GM12878 (cell line): ENCODE data around the gene SPDYE4. TPM values are rescaled to one million over a fixed set of nuclear protein-coding genes. Genes with fewer than 3 reads are reported as not detected.

Experiments used
- ATAC-seq: fragments of 200-7000 bp; cut with Tn5 transposase; 3 replicates; pipeline ENCODE4 v1.9.1; 2020; ENCODE audit warnings: mild to moderate bottlenecking, moderate library complexity
- BruUV-seq: library from RNA; stranded (reverse); fragments of 400-500 nt; replicated peaks from 2 replicates; lab custom pipeline; 2021; lab: Mats Ljungman, UMichigan
- CTCF ChIA-PET: fragments of 300-600 bp; sonication (Branson Sonifier 250); formaldehyde crosslinking; extraction: SDS; loops from one replicate; lab custom pipeline; 2021; ENCODE audit warnings: inconsistent platforms; lab: Yijun Ruan, JAX
- POLR2A ChIA-PET: fragments of 350-600 bp; formaldehyde crosslinking; extraction: SDS; loops from one replicate; lab custom pipeline; 2021; ENCODE audit warnings: inconsistent platforms; lab: Charles Lee
- RAD21 ChIA-PET: fragments of 300-600 bp; sonication (Branson Sonifier 250); formaldehyde crosslinking; loops from one replicate; lab custom pipeline; 2023; ENCODE audit warnings: antibody characterized with exemption; ENCODE audit not compliant: unreplicated experiment; lab: Charles Lee
- SMC1A ChIA-PET: fragments of 300-600 bp; sonication (Branson Sonifier 250); formaldehyde crosslinking; loops from one replicate; lab custom pipeline; 2023; ENCODE audit not compliant: unreplicated experiment, uncharacterized antibody; lab: Charles Lee
- DNase-seq: peaks from one replicate; pipeline ENCODE4 v3.0.0-alpha.2; 2011; ENCODE audit warnings: low read depth, low spot score
- FAIRE-seq: peaks from 3 replicates; lab custom pipeline; 2011; peaks lifted over from hg19 to GRCh38; lab: Jason Lieb, UNC
- H2AFZ ChIP-seq: 2 replicates; pipeline ENCODE4 v1.6.0; 2011; ENCODE audit warnings: low read depth, low read length, control low read depth; ENCODE audit not compliant: control insufficient read depth
- H3K27ac ChIP-seq: 2 replicates; pipeline ENCODE4 v1.5.1; 2011; ENCODE audit warnings: control low read depth; ENCODE audit not compliant: control insufficient read depth, insufficient read depth
- H3K27me3 ChIP-seq, 2 experiments: replicated peaks in 1 of 2; 2 replicates each; pipeline versions ENCODE4 v1.6.0 to v1.6.1; 2011; ENCODE audit warnings: low read length in 1 of 2; ENCODE audit not compliant: control insufficient read depth in 2 of 2, insufficient read depth in 2 of 2
- H3K36me3 ChIP-seq, 2 experiments: 2 replicates each; pipeline ENCODE4 v1.5.1; 2011; ENCODE audit warnings: low read length in 1 of 2; ENCODE audit not compliant: control insufficient read depth in 2 of 2, insufficient read depth in 2 of 2
- H3K4me1 ChIP-seq: 2 replicates; pipeline ENCODE4 v1.6.1; 2011; ENCODE audit warnings: mild to moderate bottlenecking, low read length, moderate library complexity, mixed read lengths; ENCODE audit not compliant: control insufficient read depth, insufficient read depth
- H3K4me2 ChIP-seq: 2 replicates; pipeline ENCODE4 v1.6.0; 2011; ENCODE audit warnings: control low read depth; ENCODE audit not compliant: control insufficient read depth, insufficient read depth
- H3K4me3 ChIP-seq: fragments of 200-600 bp; sonication (generic); 2 replicates; pipeline ENCODE4 v1.5.1; 2016
- H3K79me2 ChIP-seq: 2 replicates; pipeline ENCODE4 v1.6.0; 2011; ENCODE audit warnings: low read length; ENCODE audit not compliant: control insufficient read depth, insufficient read depth
- H3K9ac ChIP-seq: 2 replicates; pipeline ENCODE4 v1.8.0; 2011; ENCODE audit warnings: low read length, control low read depth, mixed read lengths; ENCODE audit not compliant: control insufficient read depth, insufficient read depth
- H3K9me3 ChIP-seq: replicated peaks from 3 replicates; pipeline ENCODE4 v1.5.1; 2011; ENCODE audit warnings: mild to moderate bottlenecking, low read length; ENCODE audit not compliant: control insufficient read depth, insufficient read depth
- H4K20me1 ChIP-seq: 2 replicates; pipeline ENCODE4 v1.6.0; 2011; ENCODE audit not compliant: control insufficient read depth, insufficient read depth
- CBFB ChIP-seq: IDR thresholded peaks from 2 replicates; pipeline ENCODE4 v1.6.1; 2016; ENCODE audit warnings: antibody characterized with exemption, low read depth
- CHD2 ChIP-seq: IDR thresholded peaks from 2 replicates; pipeline ENCODE4 v1.6.1; 2011; ENCODE audit warnings: low read depth, low read length, improper control_type of control experiment, borderline replicate concordance
- MEF2B ChIP-seq: fragments of 450-650 bp; IDR thresholded peaks from 2 replicates; pipeline ENCODE4 v1.6.1; 2018; ENCODE audit warnings: mild to moderate bottlenecking, moderate library complexity; ENCODE audit not compliant: partially characterized antibody, poor library complexity, severe bottlenecking
- NRF1 ChIP-seq: conservative IDR thresholded peaks from 2 replicates; pipeline ENCODE4 v1.6.1; 2011; ENCODE audit warnings: mild to moderate bottlenecking, low read depth, low read length, improper control_type of control experiment
- POLR2A ChIP-seq: IDR thresholded peaks from 2 replicates; pipeline ENCODE4 v1.6.1; 2011; ENCODE audit warnings: low read depth, mild to moderate bottlenecking, low read length
- RUNX3 ChIP-seq: IDR thresholded peaks from 2 replicates; pipeline ENCODE4 v1.6.1; 2012; ENCODE audit warnings: low read length, inconsistent platforms
- SMC3 ChIP-seq: IDR thresholded peaks from 2 replicates; pipeline ENCODE4 v1.6.1; 2011; ENCODE audit warnings: low read length, improper control_type of control experiment, borderline replicate concordance
- SUPT20H ChIP-seq: IDR thresholded peaks from 2 replicates; pipeline ENCODE4 v1.6.1; 2011; ENCODE audit warnings: low read depth, mild to moderate bottlenecking, low read length, moderate library complexity, borderline replicate concordance; ENCODE audit not compliant: control insufficient read depth
- TCF7 ChIP-seq: IDR thresholded peaks from 2 replicates; pipeline ENCODE4 v1.6.1; 2014; ENCODE audit warnings: antibody characterized with exemption, borderline replicate concordance
- in situ Hi-C: fragments of 300-500 bp; cut with MboI; formaldehyde crosslinking; loops from 9 replicates; pipeline ENCODE4 v1.14.3; 2018; ENCODE audit warnings: mixed read lengths
- intact Hi-C: fragments of 100-400 bp; cut with micrococcal nuclease; formaldehyde crosslinking; loops from one replicate; pipeline ENCODE4 v1.14.2; 2022; ENCODE audit not compliant: unreplicated experiment
- polyA plus RNA-seq, 11 experiments: library from polyadenylated mRNA; depleted of rRNA in 4 of 11; unstranded in 6 of 11; stranded (reverse) in 5 of 11; fragments of >200 nt; fragmentation: Nextera tagmentation in 4 of 11; fragmentation: Illumina TruSeq in 1 of 11; extraction: Ambion mirVana in 4 of 11; extraction: Trizol in 1 of 11; gene quantifications; 1 replicate in 1 of 11; 2 replicates in 10 of 11; pipeline versions ENCODE4 v1.2.1 to v1.2.3, GENCODE V29; 2011 to 2016; ENCODE audit warnings: inconsistent platforms in 2 of 11, missing spikeins in 2 of 11, low read depth in 1 of 11
- total RNA-seq, 4 experiments: library from RNA; depleted of rRNA in 3 of 4; stranded (reverse); fragments of >200 nt in 3 of 4; fragmentation: Illumina TruSeq in 1 of 4; extraction: Trizol in 1 of 4; gene quantifications; 2 replicates each; pipeline versions ENCODE4 v1.2.1 to v1.2.3, GENCODE V29; 2013 to 2021
- TF ChIP-seq, protein P1 (sequence below): IDR thresholded peaks from 2 replicates; pipeline ENCODE4 v1.6.1; 2011; ENCODE audit warnings: mild to moderate bottlenecking, low read depth, low read length, moderate library complexity; ENCODE audit not compliant: insufficient replicate concordance

The SPDYE4 gene
- total and polyA plus RNA-seq, 10 of the 15 experiments (the other 5 are each of a cell fraction or from before 2014, with no cell fraction given): 0.07 to 0.18 TPM; not detected in 8

DNA sequence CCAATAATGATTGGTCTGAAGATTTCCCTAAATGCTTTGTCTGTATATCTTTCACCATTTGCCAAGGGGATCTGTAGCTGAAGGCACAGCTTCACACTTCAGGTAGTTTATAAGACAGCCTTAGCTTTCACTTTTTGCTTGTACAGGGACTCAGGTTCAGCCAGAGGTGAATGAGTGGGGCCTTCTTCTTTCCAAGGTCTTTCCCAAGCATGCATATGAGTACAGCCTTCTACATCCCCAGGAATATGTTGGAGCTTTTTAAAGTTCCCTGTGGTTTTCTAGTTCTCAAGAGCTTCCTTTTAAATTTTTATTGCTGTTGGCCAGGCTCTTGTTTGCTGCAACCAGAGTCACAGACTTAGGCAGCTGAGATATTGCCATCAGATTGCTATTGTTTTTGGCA lies 17.9 kb upstream of the SPDYE4 start:
- H3K27ac ChIP-seq: no peak overlapping the region
- ATAC-seq (no peak), DNase-seq (no peak), FAIRE-seq (no peak)
- H4K20me1 ChIP-seq: no peaks in the 10 kb centered on the region
- CTCF ChIA-PET: interaction anchor here (0.6 to 2.1 kb wide), 5 partner anchors 9 to 222 kb away, joined by 3 to 13 read pairs (median 4); no protein-coding TSS in a partner anchor
- H3K79me2 ChIP-seq: no peaks in the 10 kb centered on the region
- H3K27me3 ChIP-seq: no peaks in the 10 kb centered on the region; a peak in 1 of 4 replicates
- no peaks in the 10 kb centered on the region; the same call in 1 of the 3 replicates for H3K9me3 ChIP-seq
- H2AFZ ChIP-seq: no peak overlapping the region
- H3K36me3 ChIP-seq: no peaks in the 10 kb centered on the region
- intact Hi-C loops: no loop called here
- RAD21 ChIA-PET: interaction anchor here (1.1 kb wide), 2 partner anchors 10 to 16 kb away, joined by 3 read pairs; no protein-coding TSS in a partner anchor
- no peak overlapping the region for H3K4me2 ChIP-seq
- SMC1A ChIA-PET: interaction anchor here (1.2 to 1.3 kb wide), 2 partner anchors 9 to 20 kb away, joined by 3 to 8 read pairs; no protein-coding TSS in a partner anchor
- no peak overlapping the region for H3K9ac ChIP-seq
- POLR2A ChIA-PET: no interaction called here
- TF ChIP-seq SMC3 (no peak), POLR2A (no peak), CBFB (no peak), SUPT20H (no peak), TCF7 (no peak), MEF2B (no peak), CHD2 (no peak), NRF1 (no peak), RUNX3 (no peak)
- TF ChIP-seq, protein P1, sequence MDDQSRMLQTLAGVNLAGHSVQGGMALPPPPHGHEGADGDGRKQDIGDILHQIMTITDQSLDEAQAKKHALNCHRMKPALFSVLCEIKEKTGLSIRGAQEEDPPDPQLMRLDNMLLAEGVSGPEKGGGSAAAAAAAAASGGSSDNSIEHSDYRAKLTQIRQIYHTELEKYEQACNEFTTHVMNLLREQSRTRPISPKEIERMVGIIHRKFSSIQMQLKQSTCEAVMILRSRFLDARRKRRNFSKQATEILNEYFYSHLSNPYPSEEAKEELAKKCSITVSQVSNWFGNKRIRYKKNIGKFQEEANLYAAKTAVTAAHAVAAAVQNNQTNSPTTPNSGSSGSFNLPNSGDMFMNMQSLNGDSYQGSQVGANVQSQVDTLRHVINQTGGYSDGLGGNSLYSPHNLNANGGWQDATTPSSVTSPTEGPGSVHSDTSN: no peak
- H3K4me3 ChIP-seq: no peak overlapping the region
- no TSS peak for BruUV-seq
- in situ Hi-C loops: no loop called here
- no peaks in the 10 kb centered on the region for H3K4me1 ChIP-seq
